Lower lobe of right lung (tissue), 2 donors: ENCODE data around the gene SLC24A3. TPM values are rescaled to one million over a fixed set of nuclear protein-coding genes. Genes with fewer than 3 reads are reported as not detected.

ENCODE experiments used
- ATAC-seq, 2 donors: fragments of 200-7000 bp; cut with Tn5 transposase; one replicate each; pipeline ENCODE4 v1.9.1; 2020 to 2022; ENCODE audit warnings: mild to moderate bottlenecking in 2 of 2, moderate library complexity in 2 of 2
- DNase-seq: peaks from one replicate; pipeline ENCODE4 v3.0.0-alpha.2; 2020
- H3K27ac ChIP-seq: fragments of 200-600 bp; one replicate; pipeline ENCODE4 v1.8.0; 2022
- H3K27me3 ChIP-seq: fragments of 200-600 bp; one replicate; pipeline ENCODE4 v1.8.0; 2022; ENCODE audit warnings: low read depth
- H3K36me3 ChIP-seq: fragments of 200-600 bp; one replicate; pipeline ENCODE4 v1.8.0; 2022; ENCODE audit warnings: mild to moderate bottlenecking
- H3K4me1 ChIP-seq: fragments of 200-600 bp; one replicate; pipeline ENCODE4 v1.8.0; 2022
- H3K4me3 ChIP-seq: fragments of 200-600 bp; one replicate; pipeline ENCODE4 v1.8.0; 2022; ENCODE audit warnings: mild to moderate bottlenecking
- H3K9me3 ChIP-seq: fragments of 200-600 bp; one replicate; pipeline ENCODE4 v1.8.0; 2022
- CTCF ChIP-seq: fragments of 200-600 bp; IDR thresholded peaks from one replicate; pipeline ENCODE4 v1.8.0; 2022; ENCODE audit warnings: antibody characterized with exemption, mild to moderate bottlenecking
- intact Hi-C: fragments of 100-400 bp; cut with DNase I; formaldehyde crosslinking; loops from one replicate; pipeline ENCODE4 v1.11.0; 2022
- total RNA-seq: library from RNA; stranded (reverse); fragmentation: NEBNext Ultra II Directional; extraction: Animal tissue kit (Norgen Biotek cat#: 25700); gene quantifications from one replicate; pipeline ENCODE4 v1.2.1, GENCODE V29; 2021
- donor health status: DM: no; HTN: yes; CAD: no; lungs with severe emphysema.

The SLC24A3 gene
- total RNA-seq, 1 donor from 2014 or later: 7.9 TPM

GRCh38 chr20:19519466-19519865 lies 307.0 kb downstream of the SLC24A3 start:
- H3K4me1 ChIP-seq: no peaks in the 10 kb centered on the region
- intact Hi-C loops: no loop called here
- no peak for TF ChIP-seq CTCF
- H3K27me3 ChIP-seq: no peaks in the 10 kb centered on the region
- no peaks in the 10 kb centered on the region for H3K9me3 ChIP-seq
- no peaks in the 10 kb centered on the region for H3K36me3 ChIP-seq
- no peak overlapping the region for H3K27ac ChIP-seq
- no peak for ATAC-seq
- no peak for DNase-seq
- H3K4me3 ChIP-seq: no peak overlapping the region

- H3K27me3 ChIP-seq: no peaks in the 10 kb centered on the region
- no peak overlapping the region for H3K4me3 ChIP-seq
- no peaks in the 10 kb centered on the region for H3K9me3 ChIP-seq
- no peaks in the 10 kb centered on the region for H3K4me1 ChIP-seq
- DNase-seq (no peak), ATAC-seq (no peak)
- H3K27ac ChIP-seq: no peak overlapping the region
- no peaks in the 10 kb centered on the region for H3K36me3 ChIP-seq
- TF ChIP-seq CTCF: no peak
- intact Hi-C loops: no loop called here
Observed at GRCh38 chr20:19520261-19520660, 307.8 kb downstream of the SLC24A3 start.

- ATAC-seq (no peak), DNase-seq (no peak)
- Histone ChIP-seq H3K36me3 (no peaks in the 10 kb centered on the region), H3K27me3 (no peaks in the 10 kb centered on the region), H3K4me1 (no peaks in the 10 kb centered on the region), H3K9me3 (no peaks in the 10 kb centered on the region), H3K27ac (no peak overlapping the region), H3K4me3 (no peak overlapping the region)
- intact Hi-C loops: no loop called here
- no peak for TF ChIP-seq CTCF
Observed at GRCh38 chr20:19522071-19522801, 309.8 kb downstream of the SLC24A3 start.

GRCh38 chr20:19522836-19523590 lies 310.6 kb downstream of the SLC24A3 start:
- H3K4me3 ChIP-seq: no peak overlapping the region
- no peaks in the 10 kb centered on the region for H3K27me3 ChIP-seq
- ATAC-seq (no peak), DNase-seq (no peak)
- H3K9me3 ChIP-seq: no peaks in the 10 kb centered on the region
- no peaks in the 10 kb centered on the region for H3K36me3 ChIP-seq
- no peaks in the 10 kb centered on the region for H3K4me1 ChIP-seq
- no peak for TF ChIP-seq CTCF
- no peak overlapping the region for H3K27ac ChIP-seq
- intact Hi-C loops: no loop called here

- no peaks in the 10 kb centered on the region for H3K27me3 ChIP-seq
- intact Hi-C loops: no loop called here
- no peak for ATAC-seq
- TF ChIP-seq CTCF: no peak
- no peaks in the 10 kb centered on the region for H3K4me1 ChIP-seq
- no peak overlapping the region for H3K27ac ChIP-seq
- no peak overlapping the region for H3K4me3 ChIP-seq
- no peaks in the 10 kb centered on the region for H3K36me3 ChIP-seq
- no peak for DNase-seq
- H3K9me3 ChIP-seq: no peaks in the 10 kb centered on the region
Observed at GRCh38 chr20:19524691-19525090, 312.2 kb downstream of the SLC24A3 start.
